AG04450 (cell line): ENCODE measurements around the gene CUL7. TPM values are rescaled to one million over a fixed set of nuclear protein-coding genes. Genes with fewer than 3 reads are reported as not detected.
"Not testable (repeated sequence)": the region's sequence is repeated elsewhere in the genome, so short reads cannot be mapped to it uniquely, and the experiment has no call there.

ENCODE experiments used
- CTCF ChIA-PET: fragments of 300-600, 350-600 bp; formaldehyde crosslinking; extraction: SDS; loops from one replicate; lab custom pipeline; 2022; ENCODE audit warnings: antibody characterized with exemption, inconsistent platforms; lab: Charles Lee
- POLR2A ChIA-PET: fragments of 350-600 bp; formaldehyde crosslinking; extraction: SDS; loops from one replicate; lab custom pipeline; 2021; ENCODE audit warnings: antibody characterized with exemption, inconsistent platforms; lab: Yijun Ruan, JAX
- DNase-seq: peaks from one replicate; pipeline ENCODE4 v3.0.0-alpha.2; 2011; ENCODE audit warnings: low read depth, low spot score
- H3K27ac ChIP-seq: one replicate; pipeline ENCODE4 v1.5.1; 2012; ENCODE audit warnings: low read depth, low read length, control low read depth
- H3K27me3 ChIP-seq: one replicate; pipeline ENCODE4 v1.6.0; 2012; ENCODE audit warnings: low read length; ENCODE audit not compliant: control insufficient read depth, insufficient read depth
- H3K4me3 ChIP-seq: 2 replicates; pipeline ENCODE4 v1.5.1; 2011; ENCODE audit warnings: mild to moderate bottlenecking, low read depth, low read length, control low read depth
- H3K9me3 ChIP-seq: 2 replicates; pipeline ENCODE4 v1.5.1; 2012; ENCODE audit warnings: low read length; ENCODE audit not compliant: control insufficient read depth, insufficient read depth
- CTCF ChIP-seq: IDR thresholded peaks from 2 replicates; pipeline ENCODE4 v1.5.1; 2011; ENCODE audit warnings: low read depth, low read length, control low read depth, inconsistent platforms
- polyA plus RNA-seq: library from polyadenylated mRNA; depleted of rRNA; stranded (reverse); fragments of >200 nt; gene quantifications from 2 replicates; pipeline ENCODE4 v1.2.3, GENCODE V29; 2011

CUL7 gene
- polyA plus RNA-seq, 1 experiment = 37.5 TPM

GRCh38 chr6:43088654-43089056 is 35.0 kb upstream of the CUL7 start:
- no peaks in the 10 kb centered on the region for H3K27me3 ChIP-seq
- no peak for TF ChIP-seq CTCF
- no peak for DNase-seq
- no peak overlapping the region for H3K4me3 ChIP-seq
- H3K9me3 ChIP-seq = no peaks in the 10 kb centered on the region
- POLR2A ChIA-PET = interaction anchor here (1.4 to 2.4 kb wide), 2 partner anchors 11 to 40 kb away, joined by 4 to 18 read pairs; partner anchors contain the start of gene PTK7
- no peak overlapping the region for H3K27ac ChIP-seq
- CTCF ChIA-PET = interaction anchor here (1.0 to 1.4 kb wide), 2 partner anchors 11 kb away, joined by 3 to 5 read pairs; no protein-coding TSS in a partner anchor

GRCh38 chr6:43086022-43086658 is 32.5 kb upstream of the CUL7 start:
- Histone ChIP-seq H3K27ac (no peak overlapping the region), H3K4me3 (no peak overlapping the region), H3K9me3 (no peaks in the 10 kb centered on the region), H3K27me3 (no peaks in the 10 kb centered on the region)
- POLR2A ChIA-PET = no interaction called here
- no peak for TF ChIP-seq CTCF
- CTCF ChIA-PET = no interaction called here
- no peak for DNase-seq

- Histone ChIP-seq H3K27me3 (no peaks in the 10 kb centered on the region), H3K4me3 (no peak overlapping the region), H3K27ac (no peak overlapping the region), H3K9me3 (no peaks in the 10 kb centered on the region)
- ChIA-PET POLR2A (no interaction called here), CTCF (interaction anchor here (1.0 kb wide), 1 partner anchor 60 kb away, joined by 4 read pairs; no protein-coding TSS in a partner anchor)
- DNase-seq = no peak
- TF ChIP-seq CTCF = no peak
Measured at GRCh38 chr6:43082806-43083655, 29.4 kb upstream of the CUL7 start.

- ChIA-PET POLR2A (interaction anchor here (0.6 kb wide), 1 partner anchor 11 kb away, joined by 8 read pairs; no protein-coding TSS in a partner anchor), CTCF (interaction anchor here (0.6 to 1.0 kb wide), 2 partner anchors 62 to 178 kb away, joined by 4 to 6 read pairs; no protein-coding TSS in a partner anchor)
- H3K27ac ChIP-seq, H3K27me3 ChIP-seq, DNase-seq, H3K9me3 ChIP-seq, H3K4me3 ChIP-seq: not testable (repeated sequence)
Measured at GRCh38 chr6:43081922-43082321, 28.3 kb upstream of the CUL7 start.

- CTCF ChIA-PET = interaction anchor here (0.6 kb wide), 1 partner anchor 89 kb away, joined by 5 read pairs; no protein-coding TSS in a partner anchor
- Histone ChIP-seq H3K27ac (no peak overlapping the region), H3K9me3 (peaks cover 3% of the 10 kb centered on the region; the same call in 1 of the 2 replicates), H3K4me3 (no peak overlapping the region), H3K27me3 (no peaks in the 10 kb centered on the region)
- POLR2A ChIA-PET = no interaction called here
- DNase-seq = no peak
- no peak for TF ChIP-seq CTCF
Measured at GRCh38 chr6:43081043-43081442, 27.4 kb upstream of the CUL7 start.
